Naive B cell (primary cell): ENCODE data around the gene IL36G. TPM values are rescaled to one million over a fixed set of nuclear protein-coding genes. Genes with fewer than 3 reads are reported as not detected.
"Not testable (repeated sequence)": the region's sequence is repeated elsewhere in the genome, so short reads cannot be mapped to it uniquely, and the experiment has no call there.

Experiments used
- ATAC-seq, 2 donors: fragments of 150-1000 bp; cut with Tn5 transposase; 2 replicates each; pipeline ENCODE4 v1.10.0; 2021; ENCODE audit warnings: low read depth in 2 of 2, mild to moderate bottlenecking in 2 of 2, moderate library complexity in 2 of 2
- DNase-seq: peaks from one replicate; pipeline ENCODE4 v3.0.0; 2022
- H3K27ac Mint-ChIP-seq, 6 donors: one replicate each; pipeline ENCODE4 v1.8.0; 2020 to 2022; ENCODE audit warnings: mild to moderate bottlenecking in 6 of 6, mixed read lengths in 6 of 6, moderate library complexity in 5 of 6, inconsistent platforms in 2 of 6
- H3K27me3 Mint-ChIP-seq, 3 donors: one replicate each; pipeline ENCODE4 v1.8.0; 2021 to 2022; ENCODE audit warnings: mixed read lengths in 3 of 3, mild to moderate bottlenecking in 1 of 3
- H3K36me3 Mint-ChIP-seq, 2 donors: one replicate each; pipeline ENCODE4 v1.8.0; 2020 to 2022; ENCODE audit warnings: mixed read lengths in 2 of 2, inconsistent platforms in 1 of 2, mild to moderate bottlenecking in 1 of 2
- H3K4me1 Mint-ChIP-seq, 3 donors: one replicate each; pipeline ENCODE4 v1.8.0; 2020 to 2022; ENCODE audit warnings: mixed read lengths in 3 of 3, inconsistent platforms in 1 of 3, mild to moderate bottlenecking in 1 of 3, moderate library complexity in 1 of 3
- H3K4me3 Mint-ChIP-seq, 8 donors: one replicate each; pipeline ENCODE4 v1.8.0; 2020 to 2022; ENCODE audit warnings: mild to moderate bottlenecking in 8 of 8, mixed read lengths in 8 of 8, moderate library complexity in 8 of 8, inconsistent platforms in 2 of 8
- H3K9me3 Mint-ChIP-seq, 7 donors: one replicate each; pipeline ENCODE4 v1.8.0; 2020 to 2022; ENCODE audit warnings: mixed read lengths in 7 of 7, mild to moderate bottlenecking in 5 of 7, inconsistent platforms in 2 of 7, moderate library complexity in 1 of 7
- polyA plus RNA-seq, 6 donors: library from polyadenylated mRNA; unstranded; fragments of 300-500 nt; fragmentation: Illumina TruSeq; gene quantifications; one replicate each; pipeline ENCODE4 v1.2.3, GENCODE V29; 2021; ENCODE audit warnings: low read depth in 6 of 6

The IL36G gene
- polyA plus RNA-seq = not detected

GRCh38 chr2:112977559-112978056, at the start of gene IL36G:
IL36G (plus strand) TSS chr2:112978006; CDS start chr2:112978639, 633 bp downstream.
- DNase-seq (no peak), ATAC-seq (no peak)
- no peaks in the 10 kb centered on the region for H3K4me1 Mint-ChIP-seq
- H3K27me3 Mint-ChIP-seq = peaks cover 0 to 25% (median 19%) of the 10 kb centered on the region in 3 donors
- H3K4me3 Mint-ChIP-seq = peak within 1 kb of the TSS in 1 of 8 donors; percentile 17
- no peak within 1 kb of the TSS for H3K27ac Mint-ChIP-seq
- H3K9me3 Mint-ChIP-seq = no peaks in the 10 kb centered on the region
- no peaks in the 10 kb centered on the region for H3K36me3 Mint-ChIP-seq

GRCh38 chr2:112933261-112933660, 44.5 kb upstream of the IL36G start:
- ATAC-seq = no peak
- H3K4me3 Mint-ChIP-seq = no peak overlapping the region
- no peaks in the 10 kb centered on the region for H3K36me3 Mint-ChIP-seq
- H3K27me3 Mint-ChIP-seq = peaks cover 0 to 6% (median 6%) of the 10 kb centered on the region in 3 donors
- H3K27ac Mint-ChIP-seq = no peak overlapping the region
- H3K9me3 Mint-ChIP-seq = no peaks in the 10 kb centered on the region
- H3K4me1 Mint-ChIP-seq = no peaks in the 10 kb centered on the region
- DNase-seq = no peak

- not testable (repeated sequence) for H3K27me3 Mint-ChIP-seq, ATAC-seq, H3K9me3 Mint-ChIP-seq, H3K4me1 Mint-ChIP-seq, H3K4me3 Mint-ChIP-seq, H3K27ac Mint-ChIP-seq, H3K36me3 Mint-ChIP-seq, DNase-seq
Measured at GRCh38 chr2:112934117-112934516, 43.7 kb upstream of the IL36G start.

DNA sequence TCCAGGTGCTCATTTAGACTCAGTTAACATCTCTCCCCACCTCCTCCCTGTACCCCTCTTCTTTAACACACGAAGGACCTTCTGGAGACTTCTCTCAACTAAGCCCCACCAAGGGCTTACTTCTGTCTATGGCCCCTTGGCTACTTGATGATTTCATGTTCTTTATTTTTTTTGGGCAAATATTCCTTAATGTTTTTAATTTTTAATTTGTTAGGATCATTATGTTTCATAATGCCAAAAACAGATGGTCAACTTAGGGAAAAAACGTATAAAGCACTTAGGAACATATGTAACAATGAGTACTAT, 40.9 kb upstream of the IL36G start:
- no peak for DNase-seq
- Mint-ChIP-seq H3K36me3 (no peaks in the 10 kb centered on the region), H3K4me1 (no peaks in the 10 kb centered on the region), H3K27ac (no peak overlapping the region), H3K27me3 (peaks cover 0 to 7% (median 0%) of the 10 kb centered on the region in 3 donors), H3K9me3 (no peaks in the 10 kb centered on the region), H3K4me3 (no peak overlapping the region)
- no peak for ATAC-seq

DNA sequence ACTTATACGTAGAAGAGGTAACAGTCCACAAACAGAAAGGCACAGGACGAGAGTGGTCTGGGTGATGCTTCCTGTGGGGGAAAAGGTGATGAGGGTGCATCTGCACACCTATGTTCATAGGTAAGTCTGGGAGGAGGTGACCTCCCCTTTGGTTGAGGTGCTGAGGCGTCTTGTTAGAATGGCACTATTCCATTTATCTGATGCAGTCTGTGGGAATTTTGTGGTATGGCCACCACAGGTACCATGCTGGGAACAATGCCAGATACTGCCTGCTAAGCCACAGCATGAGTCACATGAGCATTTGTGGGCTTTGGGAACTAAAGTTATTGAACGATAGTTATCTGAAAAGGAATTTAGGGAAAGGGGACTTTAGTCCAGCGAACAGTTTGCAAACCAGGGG, 38.9 kb upstream of the IL36G start:
- Mint-ChIP-seq H3K4me1 (no peaks in the 10 kb centered on the region), H3K4me3 (no peak overlapping the region), H3K36me3 (no peaks in the 10 kb centered on the region), H3K9me3 (no peaks in the 10 kb centered on the region), H3K27me3 (peaks cover 3 to 17% (median 9%) of the 10 kb centered on the region in 3 donors), H3K27ac (no peak overlapping the region)
- DNase-seq (no peak), ATAC-seq (no peak)

DNA sequence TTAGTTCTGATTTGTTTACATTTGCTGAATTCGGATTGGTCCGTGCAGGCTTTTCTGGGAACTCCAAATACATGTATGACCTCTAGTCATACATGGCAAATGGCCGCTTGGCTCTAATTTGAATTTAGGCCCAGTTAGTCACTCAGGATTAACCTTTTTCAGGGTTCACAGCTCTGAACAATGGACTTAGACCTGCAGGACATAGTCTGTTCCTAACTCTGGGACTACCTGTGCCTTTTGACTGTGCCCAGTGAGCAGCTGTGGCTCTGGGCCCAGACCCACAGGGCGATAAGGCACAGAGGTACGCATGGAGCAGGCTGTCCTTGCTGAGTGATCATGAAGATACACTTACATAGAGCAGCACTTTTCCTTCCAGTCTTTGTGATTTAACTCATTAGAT, 38.4 kb upstream of the IL36G start:
- ATAC-seq (no peak), DNase-seq (no peak)
- Mint-ChIP-seq H3K9me3 (no peaks in the 10 kb centered on the region), H3K36me3 (no peaks in the 10 kb centered on the region), H3K27me3 (peaks cover 3 to 17% (median 9%) of the 10 kb centered on the region in 3 donors), H3K4me3 (no peak overlapping the region), H3K27ac (no peak overlapping the region), H3K4me1 (no peaks in the 10 kb centered on the region)

DNA sequence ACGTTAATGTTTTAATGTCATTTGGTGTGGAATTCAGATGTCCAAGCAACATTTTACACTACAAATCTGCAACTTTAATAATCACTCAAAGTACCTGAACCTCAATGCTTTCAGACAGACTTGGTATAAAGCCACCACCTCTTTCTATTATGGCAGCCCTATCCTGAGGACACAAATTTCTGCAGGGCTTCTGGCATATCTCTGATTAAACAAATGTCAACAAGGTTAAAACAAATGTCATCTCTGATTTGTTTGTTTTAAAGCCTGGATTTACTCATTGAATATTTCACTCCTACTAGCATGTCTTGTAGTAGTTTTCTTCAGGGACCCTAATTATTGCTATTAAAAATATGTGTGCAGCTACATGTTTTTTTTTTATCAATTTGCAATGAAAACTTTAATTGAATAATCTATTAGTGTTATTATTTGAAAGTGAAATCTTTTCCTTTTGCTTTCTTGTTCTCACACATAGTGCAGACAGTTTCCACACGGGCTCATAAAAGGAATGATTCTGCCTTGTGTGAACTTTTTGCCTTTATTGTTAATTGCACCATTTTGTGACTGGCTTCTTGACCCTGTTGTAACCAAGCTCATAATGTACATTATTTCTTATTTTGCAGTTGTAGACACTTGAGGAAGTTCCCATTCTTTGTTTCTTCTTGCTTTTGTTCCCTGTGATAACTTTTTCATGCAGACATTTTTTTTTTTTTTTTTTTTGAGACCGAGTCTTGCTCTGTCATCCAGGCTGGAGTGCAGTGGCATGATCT, 36.8 kb upstream of the IL36G start:
- H3K36me3 Mint-ChIP-seq = no peaks in the 10 kb centered on the region
- no peaks in the 10 kb centered on the region for H3K4me1 Mint-ChIP-seq
- no peak overlapping the region for H3K27ac Mint-ChIP-seq
- no peak overlapping the region for H3K4me3 Mint-ChIP-seq
- DNase-seq (no peak), ATAC-seq (no peak)
- peaks cover 3 to 17% (median 9%) of the 10 kb centered on the region in 3 donors for H3K27me3 Mint-ChIP-seq
- peaks cover 0 to 6% (median 0%) of the 10 kb centered on the region in 7 donors for H3K9me3 Mint-ChIP-seq

GRCh38 chr2:112941753-112942653, 35.8 kb upstream of the IL36G start:
- no peak overlapping the region for H3K4me3 Mint-ChIP-seq
- DNase-seq (peak; percentile 18), ATAC-seq (peak; percentile 55 to 69)
- no peaks in the 10 kb centered on the region for H3K36me3 Mint-ChIP-seq
- no peaks in the 10 kb centered on the region for H3K4me1 Mint-ChIP-seq
- peaks cover 3 to 17% (median 9%) of the 10 kb centered on the region in 3 donors for H3K27me3 Mint-ChIP-seq
- peak overlapping the region in 1 of 6 donors; percentile 19 for H3K27ac Mint-ChIP-seq
- peaks cover 0 to 6% (median 0%) of the 10 kb centered on the region in 7 donors for H3K9me3 Mint-ChIP-seq

- Mint-ChIP-seq H3K9me3 (peaks cover 0 to 6% (median 0%) of the 10 kb centered on the region in 7 donors), H3K4me3 (no peak overlapping the region), H3K27me3 (peaks cover 3 to 16% (median 9%) of the 10 kb centered on the region in 3 donors), H3K36me3 (no peaks in the 10 kb centered on the region), H3K4me1 (no peaks in the 10 kb centered on the region), H3K27ac (peak overlapping the region in 2 of 6 donors; percentile 6 to 19)
- ATAC-seq (no peak), DNase-seq (no peak)
Measured at GRCh38 chr2:112942654-112943002, 35.2 kb upstream of the IL36G start.

- ATAC-seq (no peak), DNase-seq (no peak)
- Mint-ChIP-seq H3K4me1 (no peaks in the 10 kb centered on the region), H3K36me3 (no peaks in the 10 kb centered on the region), H3K9me3 (peaks cover 0 to 6% (median 0%) of the 10 kb centered on the region in 7 donors), H3K27me3 (peaks cover 16 to 17% (median 16%) of the 10 kb centered on the region in 3 donors), H3K27ac (no peak overlapping the region), H3K4me3 (no peak overlapping the region)
Measured at GRCh38 chr2:112944971-112945370, 32.8 kb upstream of the IL36G start.

GRCh38 chr2:112946086-112946485, 31.7 kb upstream of the IL36G start:
- H3K27ac Mint-ChIP-seq = no peak overlapping the region
- peaks cover 0 to 6% (median 0%) of the 10 kb centered on the region in 7 donors for H3K9me3 Mint-ChIP-seq
- no peaks in the 10 kb centered on the region for H3K36me3 Mint-ChIP-seq
- no peak overlapping the region for H3K4me3 Mint-ChIP-seq
- ATAC-seq (no peak), DNase-seq (no peak)
- H3K27me3 Mint-ChIP-seq = peaks cover 16 to 21% (median 17%) of the 10 kb centered on the region in 3 donors
- no peaks in the 10 kb centered on the region for H3K4me1 Mint-ChIP-seq

GRCh38 chr2:112947374-112947773, 30.4 kb upstream of the IL36G start:
- H3K27ac Mint-ChIP-seq = no peak overlapping the region

DNA sequence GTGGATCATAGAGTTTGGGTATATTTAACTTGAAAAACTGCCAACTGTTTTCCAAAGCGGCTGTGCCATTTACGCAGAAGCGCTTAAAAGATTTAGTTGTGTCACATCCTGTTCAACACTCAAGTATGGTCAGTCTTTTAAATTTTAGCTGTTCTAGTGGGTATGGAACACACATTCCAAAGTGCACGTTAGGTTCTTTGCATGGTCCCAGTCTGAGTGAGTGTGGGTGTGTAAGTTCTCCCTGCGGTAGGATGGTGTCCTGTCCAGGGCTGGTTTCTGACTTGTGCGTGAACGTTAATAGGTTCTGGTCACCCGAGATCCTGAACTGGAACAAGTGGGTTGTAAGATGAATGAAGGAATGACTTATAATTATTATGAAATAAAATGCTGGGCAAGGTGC, 28.4 kb upstream of the IL36G start:
- no peaks in the 10 kb centered on the region for H3K36me3 Mint-ChIP-seq
- H3K27ac Mint-ChIP-seq = peak overlapping the region in 1 of 6 donors; percentile 70
- H3K4me3 Mint-ChIP-seq = no peak overlapping the region
- no peaks in the 10 kb centered on the region for H3K4me1 Mint-ChIP-seq
- no peak for ATAC-seq
- peaks cover 16 to 32% (median 30%) of the 10 kb centered on the region in 3 donors for H3K27me3 Mint-ChIP-seq
- no peak for DNase-seq
- peaks cover 0 to 11% (median 5%) of the 10 kb centered on the region in 7 donors for H3K9me3 Mint-ChIP-seq

More at GRCh38 chr2:112947374-112947773, 30.4 kb upstream of the IL36G start:
- peaks cover 0 to 10% (median 5%) of the 10 kb centered on the region in 7 donors for H3K9me3 Mint-ChIP-seq
- H3K4me3 Mint-ChIP-seq = no peak overlapping the region
- H3K36me3 Mint-ChIP-seq = no peaks in the 10 kb centered on the region
- ATAC-seq (no peak), DNase-seq (no peak)
- no peaks in the 10 kb centered on the region for H3K4me1 Mint-ChIP-seq
- peaks cover 19 to 29% (median 26%) of the 10 kb centered on the region in 3 donors for H3K27me3 Mint-ChIP-seq
